K562 (cell line): ENCODE results near the gene PPAT. TPM values are rescaled to one million over a fixed set of nuclear protein-coding genes. Genes with fewer than 3 reads are reported as not detected.

Experiments used
- ARID4B ChIP-seq: sonication (generic); formaldehyde crosslinking; IDR thresholded peaks from 2 replicates; pipeline ENCODE4 v1.8.0; 2022; ENCODE audit warnings: mild to moderate bottlenecking, missing genetic modification reagents
- CBX1 ChIP-seq: sonication (generic); IDR thresholded peaks from 2 replicates; pipeline ENCODE4 v1.6.1; 2016; ENCODE audit warnings: antibody characterized with exemption, low read depth, mild to moderate bottlenecking
- CREB3L1 ChIP-seq: fragments of 450-650 bp; IDR thresholded peaks from 2 replicates; pipeline ENCODE4 v1.6.1; 2014; ENCODE audit warnings: low read depth, mild to moderate bottlenecking, moderate library complexity, borderline replicate concordance
- ELF1 ChIP-seq: fragments of 200-800 bp; sonication (Bioruptor generic); IDR thresholded peaks from 2 replicates; pipeline ENCODE4 v1.6.1; 2016; ENCODE audit warnings: missing genetic modification characterization, missing compliant biosample characterization
- GABPB1 ChIP-seq: sonication (generic); formaldehyde crosslinking; IDR thresholded peaks from 2 replicates; pipeline ENCODE4 v1.8.0; 2022; ENCODE audit warnings: mild to moderate bottlenecking, missing genetic modification reagents
- HDGF ChIP-seq: fragments of 450-650 bp; IDR thresholded peaks from 2 replicates; pipeline ENCODE4 v1.6.1; 2016
- HEY1 ChIP-seq: fragments of 250-450 bp; sonication (Bioruptor Pico); IDR thresholded peaks from 2 replicates; pipeline ENCODE4 v1.5.0; 2020; ENCODE audit warnings: mild to moderate bottlenecking, moderate library complexity, borderline replicate concordance
- MCM5 ChIP-seq: fragments of 450-650 bp; IDR thresholded peaks from 2 replicates; pipeline ENCODE4 v1.6.1; 2016; ENCODE audit warnings: low read depth
- NR2C1 ChIP-seq, 2 experiments: fragments of 450-650 bp; IDR thresholded peaks; 2 replicates each; pipeline ENCODE4 v1.6.1; 2017; ENCODE audit warnings: mild to moderate bottlenecking in 2 of 2, antibody characterized with exemption in 1 of 2, inconsistent platforms in 1 of 2, missing compliant biosample characterization in 1 of 2, missing genetic modification characterization in 1 of 2
- OTX1 ChIP-seq: fragments of 450-650 bp; formaldehyde crosslinking; IDR thresholded peaks from 2 replicates; pipeline ENCODE4 v1.4.0; 2022; ENCODE audit warnings: mild to moderate bottlenecking
- RERE ChIP-seq: sonication (generic); formaldehyde crosslinking; IDR thresholded peaks from 2 replicates; pipeline ENCODE4 v1.8.0; 2023; ENCODE audit warnings: missing genetic modification reagents, mild to moderate bottlenecking, borderline replicate concordance
- ZNF324 ChIP-seq: fragments of 250-450 bp; sonication (Bioruptor Pico); IDR thresholded peaks from 2 replicates; pipeline ENCODE4 v1.4.0; 2020; ENCODE audit warnings: mild to moderate bottlenecking
- ZNF764 ChIP-seq: fragments of 250-450 bp; sonication (Bioruptor Pico); IDR thresholded peaks from 2 replicates; pipeline ENCODE4 v1.4.0; 2020; ENCODE audit warnings: low read depth, mild to moderate bottlenecking, moderate library complexity
- polyA plus RNA-seq, 8 experiments: library from polyadenylated mRNA; depleted of rRNA in 4 of 8; stranded (reverse) in 5 of 8; unstranded in 3 of 8; fragments of >200 nt; fragmentation: Nextera tagmentation in 2 of 8; fragmentation: Illumina TruSeq in 1 of 8; extraction: Ambion mirVana in 2 of 8; extraction: Trizol in 1 of 8; gene quantifications; 2 replicates each; pipeline versions ENCODE4 v1.2.1 to v1.2.3, GENCODE V29; 2011 to 2014; ENCODE audit warnings: inconsistent platforms in 1 of 8, missing spikeins in 1 of 8
- total RNA-seq, 7 experiments: library from RNA; depleted of rRNA in 6 of 7; stranded (reverse); fragments of >200 nt in 6 of 7; fragmentation: Illumina TruSeq in 2 of 7; extraction: Trizol in 2 of 7; gene quantifications; 2 replicates each; pipeline versions ENCODE4 v1.2.1 to v1.2.3, GENCODE V29; 2011 to 2021; ENCODE audit warnings: low replicate concordance in 1 of 7
- TF ChIP-seq, protein P1 (sequence below): fragments of 450-650 bp; formaldehyde crosslinking; IDR thresholded peaks from 2 replicates; pipeline ENCODE4 v1.4.0; 2020; ENCODE audit warnings: mild to moderate bottlenecking, mixed read lengths

The PPAT gene
- total and polyA plus RNA-seq, 9 of the 15 experiments (the other 6 are each of a cell fraction or from before 2014, with no cell fraction given): 36.2 to 75.8 (median 55.5) TPM

GRCh38 chr4:56467284-56468096 is 32.1 kb upstream of the PPAT start, which contains the start of gene SRP72 (continued):
- TF ChIP-seq CREB3L1: peak; percentile 99
- peak; percentile 69; the same call in 1 of the 2 replicates for TF ChIP-seq ELF1 (tag)
- TF ChIP-seq GABPB1 (CRISPR knock-in tag): peak; percentile 96
- TF ChIP-seq MCM5: no peak
- no peak for TF ChIP-seq HEY1 (CRISPR knock-in tag)
- TF ChIP-seq, protein P1, sequence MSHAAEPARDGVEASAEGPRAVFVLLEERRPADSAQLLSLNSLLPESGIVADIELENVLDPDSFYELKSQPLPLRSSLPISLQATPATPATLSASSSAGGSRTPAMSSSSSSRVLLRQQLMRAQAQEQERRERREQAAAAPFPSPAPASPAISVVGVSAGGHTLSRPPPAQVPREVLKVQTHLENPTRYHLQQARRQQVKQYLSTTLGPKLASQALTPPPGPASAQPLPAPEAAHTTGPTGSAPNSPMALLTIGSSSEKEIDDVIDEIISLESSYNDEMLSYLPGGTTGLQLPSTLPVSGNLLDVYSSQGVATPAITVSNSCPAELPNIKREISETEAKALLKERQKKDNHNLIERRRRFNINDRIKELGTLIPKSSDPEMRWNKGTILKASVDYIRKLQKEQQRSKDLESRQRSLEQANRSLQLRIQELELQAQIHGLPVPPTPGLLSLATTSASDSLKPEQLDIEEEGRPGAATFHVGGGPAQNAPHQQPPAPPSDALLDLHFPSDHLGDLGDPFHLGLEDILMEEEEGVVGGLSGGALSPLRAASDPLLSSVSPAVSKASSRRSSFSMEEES (CRISPR knock-in tag): no peak
- no peak for TF ChIP-seq ARID4B (CRISPR knock-in tag)
- no peak for TF ChIP-seq OTX1
- no peak for TF ChIP-seq ZNF324 (CRISPR knock-in tag)
- no peak; the same call in 1 of the 2 replicates for TF ChIP-seq RERE
- TF ChIP-seq HDGF: no peak
- no peak for TF ChIP-seq ZNF764 (CRISPR knock-in tag)
- peak; percentile 99 for TF ChIP-seq NR2C1 (IDR thresholded peaks at IDR 0.05)
- TF ChIP-seq NR2C1 (tag; IDR thresholded peaks at IDR 0.05): peak; percentile 99
- no peak for TF ChIP-seq CBX1
